PC-3 (cell line): ENCODE results near the gene RAP2B.

ENCODE experiments used
- CTCF ChIP-seq: fragments of 300-600 bp; sonication (generic); conservative IDR thresholded peaks from 2 replicates; pipeline ENCODE4 v1.5.1; 2017; ENCODE audit warnings: antibody characterized with exemption, low read depth, mild to moderate bottlenecking, low read length
- EZH2 ChIP-seq: fragments of 300-600 bp; sonication (generic); IDR thresholded peaks from one replicate; pipeline ENCODE4 v1.6.1; 2017; ENCODE audit warnings: antibody characterized with exemption, mild to moderate bottlenecking, low read length; ENCODE audit not compliant: unreplicated experiment

DNA sequence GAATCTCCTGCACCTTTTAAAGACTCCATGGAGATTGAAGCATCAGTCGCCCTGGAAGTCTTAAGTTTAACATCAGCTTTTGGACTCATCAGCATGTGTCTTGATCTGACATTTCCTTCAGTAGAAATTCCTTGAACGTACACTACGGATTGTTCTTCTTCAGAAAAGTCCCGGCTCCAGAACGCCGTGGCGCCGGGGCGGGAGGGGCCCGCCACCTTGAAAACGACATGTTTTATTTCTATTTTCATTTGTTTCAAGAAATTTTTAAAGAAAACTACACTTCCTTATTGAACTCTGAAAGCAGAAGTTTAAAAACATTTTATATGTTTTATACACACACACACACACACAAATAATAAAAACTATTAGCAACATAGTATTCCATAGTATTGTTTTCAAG is 32.6 kb upstream of the RAP2B start:
- no peak for TF ChIP-seq EZH2
- no peak for TF ChIP-seq CTCF
